GM23338 (cell line): ENCODE results near the gene SOX30. TPM values are rescaled to one million over a fixed set of nuclear protein-coding genes. Genes with fewer than 3 reads are reported as not detected.

Experiments
- ATAC-seq: fragments of 200-7000 bp; cut with Tn5 transposase; 3 replicates; pipeline ENCODE4 v1.9.1; 2020
- DNase-seq: peaks from one replicate; pipeline ENCODE4 v3.0.0-alpha.2; 2015; ENCODE audit warnings: low spot score
- H2AFZ ChIP-seq: fragments of 200-600 bp; sonication (generic); 2 replicates; pipeline ENCODE4 v1.8.0; 2016; ENCODE audit warnings: antibody characterized with exemption, mild to moderate bottlenecking, moderate library complexity
- H3F3A ChIP-seq: fragments of 200-600 bp; sonication (generic); replicated peaks from 2 replicates; pipeline ENCODE4 v1.8.0; 2017; ENCODE audit warnings: antibody characterized with exemption, mixed run types, low read depth
- H3K27ac ChIP-seq: fragments of 200-600 bp; sonication (generic); 2 replicates; pipeline ENCODE4 v1.6.1; 2016; ENCODE audit warnings: low read depth
- H3K27me3 ChIP-seq: fragments of 200-600 bp; sonication (generic); 2 replicates; pipeline ENCODE4 v1.8.0; 2016; ENCODE audit warnings: mild to moderate bottlenecking, mixed run types, moderate library complexity; ENCODE audit not compliant: insufficient read depth
- H3K36me3 ChIP-seq: fragments of 200-600 bp; sonication (generic); 2 replicates; pipeline ENCODE4 v1.8.0; 2016; ENCODE audit warnings: mild to moderate bottlenecking; ENCODE audit not compliant: insufficient read depth
- H3K4me1 ChIP-seq: fragments of 200-600 bp; sonication (generic); 2 replicates; pipeline ENCODE4 v1.8.0; 2016; ENCODE audit warnings: mild to moderate bottlenecking, moderate library complexity; ENCODE audit not compliant: insufficient read depth
- H3K4me2 ChIP-seq: fragments of 200-600 bp; sonication (generic); 2 replicates; pipeline ENCODE4 v1.7.1; 2017; ENCODE audit warnings: mixed run types
- H3K4me3 ChIP-seq: fragments of 200-600 bp; sonication (generic); 2 replicates; pipeline ENCODE4 v1.6.1; 2016; ENCODE audit warnings: mixed run types
- H3K79me2 ChIP-seq: fragments of 200-600 bp; sonication (generic); replicated peaks from 2 replicates; pipeline ENCODE4 v1.8.0; 2017; ENCODE audit warnings: mild to moderate bottlenecking; ENCODE audit not compliant: insufficient read depth
- H3K9me2 ChIP-seq: fragments of 200-600 bp; sonication (generic); 2 replicates; pipeline ENCODE4 v1.8.0; 2017; ENCODE audit not compliant: insufficient read depth
- H4K20me1 ChIP-seq: fragments of 200-600 bp; sonication (generic); replicated peaks from 2 replicates; pipeline ENCODE4 v1.8.0; 2017; ENCODE audit warnings: mild to moderate bottlenecking; ENCODE audit not compliant: insufficient read depth
- H3K27ac Mint-ChIP-seq: 2 replicates; pipeline ENCODE4 v1.8.0; 2020; ENCODE audit warnings: inconsistent platforms, mild to moderate bottlenecking, moderate library complexity, mixed read lengths
- H3K27me3 Mint-ChIP-seq: 3 replicates; pipeline ENCODE4 v1.8.0; 2022; ENCODE audit warnings: low read depth, mild to moderate bottlenecking, moderate library complexity, mixed read lengths, inconsistent platforms; ENCODE audit not compliant: insufficient read depth, poor library complexity
- H3K36me3 Mint-ChIP-seq: 3 replicates; pipeline ENCODE4 v1.8.0; 2021; ENCODE audit warnings: low read depth, mild to moderate bottlenecking, inconsistent platforms, moderate library complexity, mixed read lengths
- H3K4me1 Mint-ChIP-seq: 3 replicates; pipeline ENCODE4 v1.8.0; 2020; ENCODE audit warnings: mild to moderate bottlenecking, inconsistent platforms, mixed read lengths
- H3K4me3 Mint-ChIP-seq: 3 replicates; pipeline ENCODE4 v1.8.0; 2021; ENCODE audit warnings: moderate library complexity, mild to moderate bottlenecking, inconsistent platforms, mixed read lengths
- H3K9me3 Mint-ChIP-seq: 3 replicates; pipeline ENCODE4 v1.8.0; 2020; ENCODE audit warnings: moderate library complexity, mild to moderate bottlenecking, inconsistent platforms, mixed read lengths
- CREB1 ChIP-seq: fragments of 250-450 bp; sonication (Bioruptor Pico); IDR thresholded peaks from 2 replicates; pipeline ENCODE4 v1.5.0; 2020; ENCODE audit warnings: low read depth, mild to moderate bottlenecking, moderate library complexity
- EZH2phosphoT487 ChIP-seq: fragments of 200-600 bp; sonication (generic); IDR thresholded peaks from one replicate; pipeline ENCODE4 v1.8.1; 2018; ENCODE audit warnings: antibody characterized with exemption; ENCODE audit not compliant: unreplicated experiment
- JUNB ChIP-seq: IDR thresholded peaks from one replicate; pipeline ENCODE4 v1.6.1; 2016; ENCODE audit warnings: antibody characterized with exemption; ENCODE audit not compliant: unreplicated experiment
- NANOG ChIP-seq: IDR thresholded peaks from 2 replicates; pipeline ENCODE4 v1.6.1; 2016; ENCODE audit warnings: antibody characterized with exemption, borderline replicate concordance
- STAT1 ChIP-seq: IDR thresholded peaks from one replicate; pipeline ENCODE4 v1.6.1; 2016; ENCODE audit warnings: antibody characterized with exemption; ENCODE audit not compliant: unreplicated experiment
- ZNF331 ChIP-seq: fragments of 250-450 bp; sonication (Bioruptor Pico); IDR thresholded peaks from 2 replicates; pipeline ENCODE4 v1.5.0; 2020; ENCODE audit warnings: low read depth, mild to moderate bottlenecking, moderate library complexity
- polyA plus RNA-seq: library from polyadenylated mRNA; unstranded; fragments of >200 nt; fragmentation: Nextera tagmentation; extraction: Ambion mirVana; gene quantifications from 2 replicates; pipeline ENCODE4 v1.2.1, GENCODE V29; 2016
- total RNA-seq: library from RNA; depleted of rRNA; stranded (reverse); fragments of >200 nt; shearing (Covaris generic); gene quantifications from 2 replicates; pipeline ENCODE4 v1.2.3, GENCODE V29; 2014
- TF ChIP-seq, protein P1 (sequence below), 2 experiments: fragments of 200-600 bp in 1 of 2; sonication (generic) in 1 of 2; conservative IDR thresholded peaks; 2 replicates each; pipeline versions ENCODE4 v1.5.1 to v1.6.1; 2016 to 2017; ENCODE audit warnings: antibody characterized with exemption in 2 of 2, low read depth in 2 of 2, mild to moderate bottlenecking in 2 of 2, moderate library complexity in 1 of 2
- TF ChIP-seq, protein P2 (sequence below): IDR thresholded peaks from 2 replicates; pipeline ENCODE4 v1.6.1; 2016; ENCODE audit warnings: antibody characterized with exemption
- TF ChIP-seq, protein P3 (sequence below): IDR thresholded peaks from one replicate; pipeline ENCODE4 v1.6.1; 2018; ENCODE audit warnings: antibody characterized with exemption; ENCODE audit not compliant: unreplicated experiment

SOX30 gene
- total and polyA plus RNA-seq, 2 experiments from 2014 or later, result 0.47 to 1.3 TPM

DNA sequence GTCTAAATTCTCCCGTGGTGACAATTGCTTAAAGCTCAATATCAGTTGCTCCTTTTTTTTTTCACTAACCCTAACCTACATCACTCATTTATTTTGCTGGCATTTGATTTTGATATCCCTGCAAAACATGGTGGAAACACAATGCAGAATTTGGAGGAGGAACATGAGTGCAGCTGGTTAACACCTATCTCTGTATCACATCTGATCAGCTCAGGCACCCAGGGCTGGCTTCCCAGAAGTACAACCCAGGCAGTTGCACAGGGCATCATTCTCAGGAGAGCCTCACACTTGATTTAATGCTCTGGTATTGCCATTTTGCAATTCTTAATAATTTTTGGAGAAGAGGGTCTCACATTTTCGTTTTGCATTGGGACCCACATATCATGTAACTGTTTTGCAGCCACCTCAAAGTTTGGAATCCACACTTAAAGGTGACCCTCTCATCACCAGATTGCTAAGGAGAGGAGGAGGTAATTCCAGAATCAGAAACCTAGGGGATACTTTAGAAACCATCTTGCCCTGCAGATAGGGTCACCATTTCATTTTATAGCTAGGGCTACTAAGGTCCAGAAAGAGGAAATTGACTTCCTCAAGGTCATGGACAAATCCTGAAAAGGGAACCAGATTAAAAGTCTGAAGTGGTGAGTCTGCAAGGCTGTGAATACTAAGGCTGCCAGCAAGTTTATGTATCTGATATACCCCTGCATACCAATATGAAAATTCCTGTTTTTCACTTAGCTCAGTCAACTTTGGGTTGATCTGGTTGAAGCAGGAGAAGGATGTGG lies 57.4 kb downstream of the SOX30 start:
- TF ChIP-seq JUNB (no peak), NANOG (no peak), EZH2phosphoT487 (no peak), STAT1 (no peak), CREB1 (no peak), ZNF331 (no peak)
- TF ChIP-seq, protein P1, sequence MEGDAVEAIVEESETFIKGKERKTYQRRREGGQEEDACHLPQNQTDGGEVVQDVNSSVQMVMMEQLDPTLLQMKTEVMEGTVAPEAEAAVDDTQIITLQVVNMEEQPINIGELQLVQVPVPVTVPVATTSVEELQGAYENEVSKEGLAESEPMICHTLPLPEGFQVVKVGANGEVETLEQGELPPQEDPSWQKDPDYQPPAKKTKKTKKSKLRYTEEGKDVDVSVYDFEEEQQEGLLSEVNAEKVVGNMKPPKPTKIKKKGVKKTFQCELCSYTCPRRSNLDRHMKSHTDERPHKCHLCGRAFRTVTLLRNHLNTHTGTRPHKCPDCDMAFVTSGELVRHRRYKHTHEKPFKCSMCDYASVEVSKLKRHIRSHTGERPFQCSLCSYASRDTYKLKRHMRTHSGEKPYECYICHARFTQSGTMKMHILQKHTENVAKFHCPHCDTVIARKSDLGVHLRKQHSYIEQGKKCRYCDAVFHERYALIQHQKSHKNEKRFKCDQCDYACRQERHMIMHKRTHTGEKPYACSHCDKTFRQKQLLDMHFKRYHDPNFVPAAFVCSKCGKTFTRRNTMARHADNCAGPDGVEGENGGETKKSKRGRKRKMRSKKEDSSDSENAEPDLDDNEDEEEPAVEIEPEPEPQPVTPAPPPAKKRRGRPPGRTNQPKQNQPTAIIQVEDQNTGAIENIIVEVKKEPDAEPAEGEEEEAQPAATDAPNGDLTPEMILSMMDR (conservative IDR thresholded peaks at IDR 0.05; ENCODE audit: low read depth in 2 of 2), result no peak
- TF ChIP-seq, protein P2, sequence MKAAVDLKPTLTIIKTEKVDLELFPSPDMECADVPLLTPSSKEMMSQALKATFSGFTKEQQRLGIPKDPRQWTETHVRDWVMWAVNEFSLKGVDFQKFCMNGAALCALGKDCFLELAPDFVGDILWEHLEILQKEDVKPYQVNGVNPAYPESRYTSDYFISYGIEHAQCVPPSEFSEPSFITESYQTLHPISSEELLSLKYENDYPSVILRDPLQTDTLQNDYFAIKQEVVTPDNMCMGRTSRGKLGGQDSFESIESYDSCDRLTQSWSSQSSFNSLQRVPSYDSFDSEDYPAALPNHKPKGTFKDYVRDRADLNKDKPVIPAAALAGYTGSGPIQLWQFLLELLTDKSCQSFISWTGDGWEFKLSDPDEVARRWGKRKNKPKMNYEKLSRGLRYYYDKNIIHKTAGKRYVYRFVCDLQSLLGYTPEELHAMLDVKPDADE, result no peak
- TF ChIP-seq, protein P3, sequence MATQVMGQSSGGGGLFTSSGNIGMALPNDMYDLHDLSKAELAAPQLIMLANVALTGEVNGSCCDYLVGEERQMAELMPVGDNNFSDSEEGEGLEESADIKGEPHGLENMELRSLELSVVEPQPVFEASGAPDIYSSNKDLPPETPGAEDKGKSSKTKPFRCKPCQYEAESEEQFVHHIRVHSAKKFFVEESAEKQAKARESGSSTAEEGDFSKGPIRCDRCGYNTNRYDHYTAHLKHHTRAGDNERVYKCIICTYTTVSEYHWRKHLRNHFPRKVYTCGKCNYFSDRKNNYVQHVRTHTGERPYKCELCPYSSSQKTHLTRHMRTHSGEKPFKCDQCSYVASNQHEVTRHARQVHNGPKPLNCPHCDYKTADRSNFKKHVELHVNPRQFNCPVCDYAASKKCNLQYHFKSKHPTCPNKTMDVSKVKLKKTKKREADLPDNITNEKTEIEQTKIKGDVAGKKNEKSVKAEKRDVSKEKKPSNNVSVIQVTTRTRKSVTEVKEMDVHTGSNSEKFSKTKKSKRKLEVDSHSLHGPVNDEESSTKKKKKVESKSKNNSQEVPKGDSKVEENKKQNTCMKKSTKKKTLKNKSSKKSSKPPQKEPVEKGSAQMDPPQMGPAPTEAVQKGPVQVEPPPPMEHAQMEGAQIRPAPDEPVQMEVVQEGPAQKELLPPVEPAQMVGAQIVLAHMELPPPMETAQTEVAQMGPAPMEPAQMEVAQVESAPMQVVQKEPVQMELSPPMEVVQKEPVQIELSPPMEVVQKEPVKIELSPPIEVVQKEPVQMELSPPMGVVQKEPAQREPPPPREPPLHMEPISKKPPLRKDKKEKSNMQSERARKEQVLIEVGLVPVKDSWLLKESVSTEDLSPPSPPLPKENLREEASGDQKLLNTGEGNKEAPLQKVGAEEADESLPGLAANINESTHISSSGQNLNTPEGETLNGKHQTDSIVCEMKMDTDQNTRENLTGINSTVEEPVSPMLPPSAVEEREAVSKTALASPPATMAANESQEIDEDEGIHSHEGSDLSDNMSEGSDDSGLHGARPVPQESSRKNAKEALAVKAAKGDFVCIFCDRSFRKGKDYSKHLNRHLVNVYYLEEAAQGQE, result no peak
- Histone ChIP-seq H3K4me3 (no peak overlapping the region), H3K36me3 (no peaks in the 10 kb centered on the region), H3F3A (no peaks in the 10 kb centered on the region), H4K20me1 (no peaks in the 10 kb centered on the region), H3K79me2 (no peaks in the 10 kb centered on the region), H2AFZ (no peak overlapping the region), H3K4me1 (no peaks in the 10 kb centered on the region), H3K27ac (no peak overlapping the region), H3K4me2 (no peak overlapping the region), H3K27me3 (no peaks in the 10 kb centered on the region), H3K9me2 (no peaks in the 10 kb centered on the region)
- H3K4me3 Mint-ChIP-seq, result no peak overlapping the region
- no peak overlapping the region for H3K27ac Mint-ChIP-seq
- H3K9me3 Mint-ChIP-seq, result no peaks in the 10 kb centered on the region
- no peak for DNase-seq
- H3K4me1 Mint-ChIP-seq, result no peaks in the 10 kb centered on the region; the same call in 1 of the 3 replicates
- no peak for ATAC-seq
- no peaks in the 10 kb centered on the region for H3K27me3 Mint-ChIP-seq
- no peaks in the 10 kb centered on the region for H3K36me3 Mint-ChIP-seq
